ENCODE results near the gene LITAF. TPM values are rescaled to one million over a fixed set of nuclear protein-coding genes. Genes with fewer than 3 reads are reported as not detected.

LITAF gene
- total and polyA plus RNA-seq, 2 of the 4 experiments (the other 2 are of a cell fraction), result 113 to 206 TPM

DNA sequence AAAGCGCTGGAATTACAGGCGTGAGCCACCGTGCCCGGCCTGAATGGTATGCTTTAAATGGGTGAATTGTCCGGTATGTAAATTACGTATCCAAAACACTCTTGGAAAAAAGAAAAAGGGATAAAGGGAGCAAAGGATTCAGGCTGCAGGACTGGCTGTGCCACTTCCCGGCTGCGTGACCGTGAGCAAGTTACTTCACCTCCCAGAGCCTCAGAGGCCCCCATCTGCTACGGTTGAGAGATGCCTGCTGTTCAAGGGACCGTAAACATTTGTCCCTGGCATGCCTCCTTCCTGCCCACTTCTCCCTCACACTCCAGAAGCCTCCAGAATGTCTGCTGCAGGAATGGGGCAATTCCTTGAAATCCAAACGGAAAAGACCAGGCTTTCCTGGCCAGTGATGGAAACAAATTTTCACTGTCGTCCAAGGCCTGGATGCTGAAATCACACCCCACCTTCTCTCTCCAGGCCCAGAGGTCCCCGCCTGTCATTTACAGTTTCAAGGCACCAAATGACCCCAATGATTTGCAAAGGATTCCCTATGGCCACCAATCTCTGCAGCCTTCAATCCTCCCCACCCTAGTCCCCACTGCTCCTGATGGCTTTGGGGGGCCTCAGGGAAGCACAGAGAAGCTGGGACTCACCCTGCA lies 22.9 kb upstream of the LITAF start:
- Histone ChIP-seq H3K23ac (ENCODE audit: low read depth, low read length) (no peak overlapping the region), H3K4me1 (ENCODE audit: control insufficient read depth, insufficient read depth, low read length) (peaks cover 11% of the 10 kb centered on the region; the same call in 1 of the 2 replicates), H3K36me3 (ENCODE audit: control insufficient read depth, insufficient read depth, low read length) (no peaks in the 10 kb centered on the region), H3K18ac (ENCODE audit: low read depth, low read length) (no peak overlapping the region), H2AK9ac (replicated peaks; ENCODE audit: low read depth, low read length, poor library complexity) (no peak overlapping the region), H4K20me1 (ENCODE audit: insufficient read depth, low read length) (no peaks in the 10 kb centered on the region), H3K4ac (ENCODE audit: low read depth, low read length) (no peak overlapping the region), H2BK20ac (ENCODE audit: low read depth, low read length) (no peak overlapping the region), H4K5ac (ENCODE audit: low read depth, low read length) (no peak overlapping the region), H3K4me3 (ENCODE audit: insufficient read depth, low read depth, low read length) (no peak overlapping the region), H3K9me1 (ENCODE audit: insufficient read depth, low read length) (peaks cover 3% of the 10 kb centered on the region), H3K27ac (ENCODE audit: insufficient read depth, low read length) (no peak overlapping the region), H2BK15ac (ENCODE audit: low read depth, low read length) (no peak overlapping the region; the same call in 2 of the 3 replicates), H2BK5ac (ENCODE audit: low read depth, low read length, poor library complexity, severe bottlenecking) (no peak overlapping the region), H4K91ac (ENCODE audit: insufficient read depth, low read depth, low read length) (peak overlapping the region; percentile 9; the same call in 1 of the 2 replicates), H3K79me1 (ENCODE audit: low read depth in 1 of 2, low read length in 2 of 2) (no peaks in the 10 kb centered on the region), H4K8ac (ENCODE audit: low read depth in 2 of 2, low read length in 2 of 2) (no peak overlapping the region), H2AK5ac (ENCODE audit: low read depth, low read length) (no peak overlapping the region), H3K14ac (replicated peaks; ENCODE audit: low read depth, low read length) (no peak overlapping the region), H2BK120ac (ENCODE audit: low read depth, low read length) (no peak overlapping the region), H3K56ac (ENCODE audit: extremely low read depth, insufficient read depth, low read length) (no peak overlapping the region), H3K9ac (ENCODE audit: low read depth, low read length) (no peak overlapping the region), H3K4me2 (ENCODE audit: low read depth, low read length) (no peak overlapping the region), H2AFZ (replicated peaks; ENCODE audit: low read length, poor library complexity) (peak overlapping the region; percentile 4), H3K27me3 (ENCODE audit: control insufficient read depth, insufficient read depth, low read length) (no peaks in the 10 kb centered on the region), H3K9me3 (ENCODE audit: control insufficient read depth, insufficient read depth, low read length) (no peaks in the 10 kb centered on the region)
- no TSS peak for BruUV-seq (replicated peaks)
- in situ Hi-C loops (cut with MboI; ENCODE audit: low sequenced_read_pairs) (no loop called here), dilution Hi-C loops (cut with HindIII; ENCODE audit: low sequenced_read_pairs, unreplicated experiment) (no loop called here), intact Hi-C loops (cut with micrococcal nuclease) (no loop called here)
- no CpG with 5 or more reads among the region's 14 CpGs for WGBS, 2 experiments (ENCODE audit: extremely low coverage in 2 of 2, insufficient read length in 1 of 2)
- no peak for TF ChIP-seq CEBPB (IDR thresholded peaks at IDR 0.05; ENCODE audit: low read depth, low read length)
- TF ChIP-seq RAD21 (IDR thresholded peaks at IDR 0.05; ENCODE audit: low read length), result no peak
- no peak for TF ChIP-seq MAZ (IDR thresholded peaks at IDR 0.05; ENCODE audit: borderline replicate concordance, low read depth, low read length)
- TF ChIP-seq RCOR1 (IDR thresholded peaks at IDR 0.05; ENCODE audit: insufficient replicate concordance, low read length), result no peak
- TF ChIP-seq BHLHE40 (IDR thresholded peaks at IDR 0.05; ENCODE audit: low read depth, low read length), result no peak
- TF ChIP-seq, protein P1, sequence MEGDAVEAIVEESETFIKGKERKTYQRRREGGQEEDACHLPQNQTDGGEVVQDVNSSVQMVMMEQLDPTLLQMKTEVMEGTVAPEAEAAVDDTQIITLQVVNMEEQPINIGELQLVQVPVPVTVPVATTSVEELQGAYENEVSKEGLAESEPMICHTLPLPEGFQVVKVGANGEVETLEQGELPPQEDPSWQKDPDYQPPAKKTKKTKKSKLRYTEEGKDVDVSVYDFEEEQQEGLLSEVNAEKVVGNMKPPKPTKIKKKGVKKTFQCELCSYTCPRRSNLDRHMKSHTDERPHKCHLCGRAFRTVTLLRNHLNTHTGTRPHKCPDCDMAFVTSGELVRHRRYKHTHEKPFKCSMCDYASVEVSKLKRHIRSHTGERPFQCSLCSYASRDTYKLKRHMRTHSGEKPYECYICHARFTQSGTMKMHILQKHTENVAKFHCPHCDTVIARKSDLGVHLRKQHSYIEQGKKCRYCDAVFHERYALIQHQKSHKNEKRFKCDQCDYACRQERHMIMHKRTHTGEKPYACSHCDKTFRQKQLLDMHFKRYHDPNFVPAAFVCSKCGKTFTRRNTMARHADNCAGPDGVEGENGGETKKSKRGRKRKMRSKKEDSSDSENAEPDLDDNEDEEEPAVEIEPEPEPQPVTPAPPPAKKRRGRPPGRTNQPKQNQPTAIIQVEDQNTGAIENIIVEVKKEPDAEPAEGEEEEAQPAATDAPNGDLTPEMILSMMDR (conservative IDR thresholded peaks at IDR 0.05; ENCODE audit: low read depth, low read length), result no peak
- TF ChIP-seq CHD1 (IDR thresholded peaks at IDR 0.05; ENCODE audit: low read depth, low read length), result no peak
- TF ChIP-seq RFX5 (IDR thresholded peaks at IDR 0.05; ENCODE audit: low read depth, low read length), result no peak
- TF ChIP-seq MXI1 (IDR thresholded peaks at IDR 0.05; ENCODE audit: borderline replicate concordance, low read depth, low read length), result no peak
- no peak for TF ChIP-seq SMC3 (IDR thresholded peaks at IDR 0.05; ENCODE audit: low read depth, low read length)
- TF ChIP-seq, protein P2, sequence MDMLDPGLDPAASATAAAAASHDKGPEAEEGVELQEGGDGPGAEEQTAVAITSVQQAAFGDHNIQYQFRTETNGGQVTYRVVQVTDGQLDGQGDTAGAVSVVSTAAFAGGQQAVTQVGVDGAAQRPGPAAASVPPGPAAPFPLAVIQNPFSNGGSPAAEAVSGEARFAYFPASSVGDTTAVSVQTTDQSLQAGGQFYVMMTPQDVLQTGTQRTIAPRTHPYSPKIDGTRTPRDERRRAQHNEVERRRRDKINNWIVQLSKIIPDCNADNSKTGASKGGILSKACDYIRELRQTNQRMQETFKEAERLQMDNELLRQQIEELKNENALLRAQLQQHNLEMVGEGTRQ (IDR thresholded peaks at IDR 0.05; ENCODE audit: low read depth, low read length), result no peak
- TF ChIP-seq POLR2A (IDR thresholded peaks at IDR 0.05; ENCODE audit: low read depth, low read length), result no peak
- no peak for TF ChIP-seq MAFK (IDR thresholded peaks at IDR 0.05; ENCODE audit: low read depth, low read length)
- TF ChIP-seq, protein P3, sequence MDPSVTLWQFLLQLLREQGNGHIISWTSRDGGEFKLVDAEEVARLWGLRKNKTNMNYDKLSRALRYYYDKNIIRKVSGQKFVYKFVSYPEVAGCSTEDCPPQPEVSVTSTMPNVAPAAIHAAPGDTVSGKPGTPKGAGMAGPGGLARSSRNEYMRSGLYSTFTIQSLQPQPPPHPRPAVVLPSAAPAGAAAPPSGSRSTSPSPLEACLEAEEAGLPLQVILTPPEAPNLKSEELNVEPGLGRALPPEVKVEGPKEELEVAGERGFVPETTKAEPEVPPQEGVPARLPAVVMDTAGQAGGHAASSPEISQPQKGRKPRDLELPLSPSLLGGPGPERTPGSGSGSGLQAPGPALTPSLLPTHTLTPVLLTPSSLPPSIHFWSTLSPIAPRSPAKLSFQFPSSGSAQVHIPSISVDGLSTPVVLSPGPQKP (IDR thresholded peaks at IDR 0.05; ENCODE audit: borderline replicate concordance, low read depth, low read length), result no peak
- no peak for TF ChIP-seq NFE2L2 (IDR thresholded peaks at IDR 0.05; ENCODE audit: low read depth, low read length)
- TF ChIP-seq FOS (IDR thresholded peaks at IDR 0.05; ENCODE audit: low read depth, low read length), result no peak
- DNase-seq (no peak), ATAC-seq (ENCODE audit: low read depth) (no peak)
- POLR2A ChIA-PET (ENCODE audit: unreplicated experiment), result no interaction called here
- CTCF ChIA-PET, result interaction anchor here (0.6 kb wide), 1 partner anchor 508 kb away, joined by 3 read pairs; no protein-coding TSS in a partner anchor
